HuH-7.5 (cell line): ENCODE results near the gene AIF1L.
"Not testable (repeated sequence)": the region's sequence is repeated elsewhere in the genome, so short reads cannot be mapped to it uniquely, and the experiment has no call there.

Experiments
- DNase-seq: peaks from one replicate; pipeline ENCODE4 v3.0.0; 2011; ENCODE audit warnings: low spot score

Gene AIF1L

GRCh38 chr9:131099102-131099606, 2.8 kb downstream of the AIF1L start:
- no peak for DNase-seq

GRCh38 chr9:131099845-131100244, 3.5 kb downstream of the AIF1L start:
- DNase-seq: not testable (repeated sequence)

GRCh38 chr9:131100445-131100844, 4.1 kb downstream of the AIF1L start:
- no peak for DNase-seq

GRCh38 chr9:131101207-131101964, 5.1 kb downstream of the AIF1L start:
- DNase-seq: no peak

GRCh38 chr9:131103024-131103423, 6.7 kb downstream of the AIF1L start:
- no peak for DNase-seq

GRCh38 chr9:131103535-131103934, 7.2 kb downstream of the AIF1L start:
- no peak for DNase-seq

- no peak for DNase-seq
Observed at GRCh38 chr9:131104016-131104740, 7.8 kb downstream of the AIF1L start.

GRCh38 chr9:131105952-131106351, 9.6 kb downstream of the AIF1L start:
- DNase-seq: no peak

GRCh38 chr9:131107760-131108159, 11.4 kb downstream of the AIF1L start:
- DNase-seq: no peak

GRCh38 chr9:131111186-131111853, 15.0 kb downstream of the AIF1L start:
- no peak for DNase-seq

- no peak for DNase-seq
Observed at GRCh38 chr9:131111854-131112311, 15.6 kb downstream of the AIF1L start.

GRCh38 chr9:131112374-131113154, 16.2 kb downstream of the AIF1L start:
- DNase-seq: no peak

GRCh38 chr9:131113655-131114054, 17.3 kb downstream of the AIF1L start:
- no peak for DNase-seq

- no peak for DNase-seq
Observed at GRCh38 chr9:131114084-131114535, 17.8 kb downstream of the AIF1L start.

- DNase-seq: not testable (repeated sequence)
Observed at GRCh38 chr9:131115360-131115742, 19.0 kb downstream of the AIF1L start.

GRCh38 chr9:131116281-131117120, 20.2 kb downstream of the AIF1L start:
- DNase-seq: no peak

- DNase-seq: no peak
Observed at GRCh38 chr9:131117121-131117761, 20.9 kb downstream of the AIF1L start.

- DNase-seq: no peak
Observed at GRCh38 chr9:131117762-131118145, 21.4 kb downstream of the AIF1L start.

GRCh38 chr9:131119600-131119999, 23.3 kb downstream of the AIF1L start:
- DNase-seq: no peak

- DNase-seq: no peak
Observed at GRCh38 chr9:131120620-131121228, 24.4 kb downstream of the AIF1L start.
